ENCODE measurements around the gene KCNG1.

KCNG1 gene

GRCh38 chr20:51061418-51062045, 38.6 kb upstream of the KCNG1 start:
- DNase-seq (ENCODE audit: low read depth) = no peak
- TF ChIP-seq, protein P1, sequence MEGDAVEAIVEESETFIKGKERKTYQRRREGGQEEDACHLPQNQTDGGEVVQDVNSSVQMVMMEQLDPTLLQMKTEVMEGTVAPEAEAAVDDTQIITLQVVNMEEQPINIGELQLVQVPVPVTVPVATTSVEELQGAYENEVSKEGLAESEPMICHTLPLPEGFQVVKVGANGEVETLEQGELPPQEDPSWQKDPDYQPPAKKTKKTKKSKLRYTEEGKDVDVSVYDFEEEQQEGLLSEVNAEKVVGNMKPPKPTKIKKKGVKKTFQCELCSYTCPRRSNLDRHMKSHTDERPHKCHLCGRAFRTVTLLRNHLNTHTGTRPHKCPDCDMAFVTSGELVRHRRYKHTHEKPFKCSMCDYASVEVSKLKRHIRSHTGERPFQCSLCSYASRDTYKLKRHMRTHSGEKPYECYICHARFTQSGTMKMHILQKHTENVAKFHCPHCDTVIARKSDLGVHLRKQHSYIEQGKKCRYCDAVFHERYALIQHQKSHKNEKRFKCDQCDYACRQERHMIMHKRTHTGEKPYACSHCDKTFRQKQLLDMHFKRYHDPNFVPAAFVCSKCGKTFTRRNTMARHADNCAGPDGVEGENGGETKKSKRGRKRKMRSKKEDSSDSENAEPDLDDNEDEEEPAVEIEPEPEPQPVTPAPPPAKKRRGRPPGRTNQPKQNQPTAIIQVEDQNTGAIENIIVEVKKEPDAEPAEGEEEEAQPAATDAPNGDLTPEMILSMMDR (IDR thresholded peaks at IDR 0.05; ENCODE audit: control insufficient read depth, extremely low read depth, insufficient read depth) = no peak
- H3K4me3 ChIP-seq (ENCODE audit: low read depth, low read length) = no peak overlapping the region

DNA sequence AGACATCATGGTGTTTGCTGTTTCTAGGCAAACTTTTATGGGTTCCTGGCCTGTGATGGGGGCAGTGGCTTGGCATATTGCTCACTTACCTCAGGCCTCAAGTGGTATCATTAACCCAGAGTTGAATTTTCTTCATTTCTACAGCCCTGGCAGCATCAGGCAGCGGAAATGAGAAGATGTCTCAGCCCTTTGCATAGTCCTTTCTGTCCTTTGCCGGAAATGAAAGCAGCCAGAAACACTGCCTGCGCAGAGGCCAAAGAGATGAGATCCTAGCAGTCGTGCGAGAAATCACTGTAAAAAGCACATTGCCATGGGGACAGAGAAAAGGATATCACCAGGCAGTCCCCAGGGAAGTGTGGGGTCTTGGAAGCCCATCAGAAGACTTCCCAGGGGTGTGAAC, 37.4 kb upstream of the KCNG1 start:
- DNase-seq (ENCODE audit: low read depth) = no peak
- TF ChIP-seq, protein P1 (IDR thresholded peaks at IDR 0.05; ENCODE audit: control insufficient read depth, extremely low read depth, insufficient read depth) = no peak
- H3K4me3 ChIP-seq (ENCODE audit: low read depth, low read length) = no peak overlapping the region

DNA sequence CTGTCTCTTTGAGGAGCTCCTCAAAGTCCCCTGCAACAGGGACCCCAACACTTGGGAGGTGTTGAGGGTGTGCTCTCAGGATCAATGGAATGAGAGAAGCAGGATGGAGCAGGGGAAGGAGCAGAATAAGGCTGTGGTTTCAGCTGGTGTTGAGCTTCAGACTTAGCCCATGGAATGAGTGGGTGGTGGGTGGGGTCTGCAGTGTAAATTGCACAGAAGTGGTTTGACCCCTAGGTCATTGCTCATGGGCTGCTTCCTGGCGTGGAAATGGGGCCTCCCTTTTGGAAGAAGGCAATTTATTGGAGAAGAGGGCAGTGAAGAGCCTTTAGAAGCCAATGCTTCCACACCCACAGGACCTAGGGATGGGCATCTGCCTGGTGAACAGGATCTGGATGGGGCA, 37.0 kb upstream of the KCNG1 start:
- TF ChIP-seq, protein P1 (IDR thresholded peaks at IDR 0.05; ENCODE audit: control insufficient read depth, extremely low read depth, insufficient read depth) = no peak
- H3K4me3 ChIP-seq (ENCODE audit: low read depth, low read length) = no peak overlapping the region
- no peak for DNase-seq (ENCODE audit: low read depth)

GRCh38 chr20:51058017-51058416, 35.1 kb upstream of the KCNG1 start:
- DNase-seq (ENCODE audit: low read depth) = no peak
- TF ChIP-seq, protein P1 (IDR thresholded peaks at IDR 0.05; ENCODE audit: control insufficient read depth, extremely low read depth, insufficient read depth) = no peak
- no peak overlapping the region for H3K4me3 ChIP-seq (ENCODE audit: low read depth, low read length)

DNA sequence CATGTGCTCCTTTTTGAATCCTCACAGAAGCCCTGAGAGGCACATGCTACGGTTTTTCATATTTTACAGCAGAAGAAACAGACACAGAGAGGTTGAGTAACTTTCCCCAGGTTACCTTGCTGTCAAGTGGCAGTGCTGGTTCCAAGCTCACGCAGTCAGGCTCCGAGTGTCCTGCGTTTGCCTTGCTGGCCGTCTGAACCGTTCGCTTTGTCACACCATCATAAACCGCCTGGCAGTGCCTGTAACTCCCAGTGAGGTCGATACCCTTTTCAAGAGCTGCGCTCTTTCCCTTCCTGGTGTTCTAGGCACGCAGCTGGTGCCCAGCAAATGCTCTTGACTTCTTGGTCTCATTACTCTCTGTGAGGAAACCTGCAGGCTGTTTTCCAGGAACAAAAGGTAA, 31.3 kb upstream of the KCNG1 start:
- TF ChIP-seq, protein P1 (IDR thresholded peaks at IDR 0.05; ENCODE audit: control insufficient read depth, extremely low read depth, insufficient read depth) = no peak
- no peak overlapping the region for H3K4me3 ChIP-seq (ENCODE audit: low read depth, low read length)
- no peak for DNase-seq (ENCODE audit: low read depth)

DNA sequence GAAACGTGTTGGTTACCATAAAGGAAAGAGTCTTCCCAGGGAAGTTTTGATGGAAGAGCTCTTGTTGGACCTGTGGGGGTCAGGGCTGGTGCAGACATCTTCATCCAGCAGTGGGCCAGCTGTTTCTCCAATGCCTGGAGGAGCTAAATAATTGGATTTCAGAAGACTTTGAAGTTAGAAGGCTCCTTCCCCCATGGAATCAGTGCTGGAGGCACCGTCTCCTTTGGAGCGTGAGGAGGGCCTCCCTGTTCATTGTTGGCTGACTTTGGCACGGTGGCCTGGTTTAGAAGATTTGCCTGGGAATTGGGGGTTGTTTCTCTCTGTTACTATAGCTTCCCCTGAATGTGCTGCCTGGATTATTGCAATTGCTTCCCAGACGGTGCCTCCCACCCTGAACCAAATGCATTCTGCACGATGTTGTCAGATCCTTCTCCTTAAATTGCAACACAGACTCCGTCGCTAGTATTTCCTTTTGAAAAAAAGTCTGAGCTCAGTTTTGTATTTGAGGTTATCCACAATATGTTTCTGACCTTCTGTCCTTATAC, 27.7 kb upstream of the KCNG1 start:
- H3K4me3 ChIP-seq (ENCODE audit: low read depth, low read length) = no peak overlapping the region
- TF ChIP-seq, protein P1 (IDR thresholded peaks at IDR 0.05; ENCODE audit: control insufficient read depth, extremely low read depth, insufficient read depth) = no peak
- no peak for DNase-seq (ENCODE audit: low read depth)
